NT2/D1 (cell line): ENCODE results near the gene RIPK1.
"Not testable (repeated sequence)": the region's sequence is repeated elsewhere in the genome, so short reads cannot be mapped to it uniquely, and the experiment has no call there.

Source experiments
- DNase-seq: peaks from one replicate; pipeline ENCODE4 v3.0.0-alpha.2; 2011; ENCODE audit warnings: low read depth, low spot score
- H3K27me3 ChIP-seq: 2 replicates; pipeline ENCODE4 v1.6.0; 2011; ENCODE audit warnings: mild to moderate bottlenecking; ENCODE audit not compliant: insufficient read length, insufficient read depth
- H3K36me3 ChIP-seq: 2 replicates; pipeline ENCODE4 v1.6.1; 2011; ENCODE audit warnings: mild to moderate bottlenecking, low read length, mixed read lengths; ENCODE audit not compliant: insufficient read depth, insufficient read length
- H3K4me1 ChIP-seq: 2 replicates; pipeline ENCODE4 v1.5.1; 2011; ENCODE audit not compliant: insufficient read depth, insufficient read length
- H3K4me3 ChIP-seq: 2 replicates; pipeline ENCODE4 v1.5.1; 2011; ENCODE audit warnings: low read depth; ENCODE audit not compliant: insufficient read length
- H3K9ac ChIP-seq: 2 replicates; pipeline ENCODE4 v1.6.0; 2011; ENCODE audit warnings: low read depth; ENCODE audit not compliant: insufficient read length
- H3K9me3 ChIP-seq: 2 replicates; pipeline ENCODE4 v1.5.1; 2011; ENCODE audit warnings: mild to moderate bottlenecking, low read length; ENCODE audit not compliant: insufficient read depth
- SUZ12 ChIP-seq: IDR thresholded peaks from 2 replicates; pipeline ENCODE4 v1.6.1; 2011; ENCODE audit not compliant: insufficient read length, insufficient read depth; ENCODE audit errors: extremely low read depth
- YY1 ChIP-seq: IDR thresholded peaks from 2 replicates; pipeline ENCODE4 v1.6.1; 2011; ENCODE audit not compliant: insufficient read length, insufficient read depth
- ZNF274 ChIP-seq: IDR thresholded peaks from 2 replicates; pipeline ENCODE4 v1.6.1; 2011; ENCODE audit warnings: mild to moderate bottlenecking, low read depth, low read length

RIPK1 gene

DNA sequence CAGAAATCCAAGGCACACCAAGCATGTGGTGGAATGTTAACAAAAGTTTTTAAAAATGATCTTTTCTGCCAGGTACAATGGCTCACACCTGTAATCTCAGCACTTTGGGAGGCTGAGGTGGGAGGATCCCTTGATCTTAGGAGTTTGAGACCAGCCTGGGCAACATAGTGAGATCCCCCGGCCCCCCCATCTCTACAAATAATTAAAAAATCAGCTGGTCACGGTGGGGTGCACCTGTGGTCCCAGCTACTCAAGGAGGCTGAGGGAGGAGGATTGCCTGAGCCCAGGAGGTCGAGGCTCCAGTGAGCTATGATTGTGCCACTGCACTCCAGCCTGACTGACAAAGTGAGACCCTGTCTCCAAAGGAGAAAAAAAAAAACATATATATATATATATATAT is 8.0 kb downstream of the RIPK1 start:
- Histone ChIP-seq H3K4me3 (no peak overlapping the region), H3K27me3 (no peaks in the 10 kb centered on the region), H3K4me1 (peaks cover 10% of the 10 kb centered on the region), H3K36me3 (peaks cover 55% of the 10 kb centered on the region), H3K9me3 (no peaks in the 10 kb centered on the region), H3K9ac (no peak overlapping the region)
- no peak for TF ChIP-seq ZNF274
- no peak for TF ChIP-seq YY1
- TF ChIP-seq SUZ12 = no peak
- no peak for DNase-seq

DNA sequence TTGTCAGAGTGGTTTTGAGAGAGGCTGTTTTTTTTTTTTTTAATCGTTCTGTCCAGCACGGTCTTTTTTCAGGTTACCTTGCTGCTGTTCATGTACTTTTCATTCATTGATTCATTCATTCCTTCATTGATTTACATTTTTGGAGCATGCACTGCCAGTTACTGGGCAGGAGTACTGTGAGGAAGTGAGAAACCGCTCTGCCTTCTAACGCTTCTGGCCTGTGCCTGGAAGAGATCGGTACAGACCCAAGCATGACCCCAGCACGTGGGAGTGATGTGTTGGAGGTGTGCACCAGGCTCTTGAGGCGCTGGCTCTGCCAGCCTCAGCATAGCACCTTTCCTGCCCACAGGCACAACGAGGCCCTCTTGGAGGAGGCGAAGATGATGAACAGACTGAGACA is 9.1 kb downstream of the RIPK1 start:
- Histone ChIP-seq H3K4me1 (peaks cover 10% of the 10 kb centered on the region), H3K4me3 (no peak overlapping the region), H3K9ac (no peak overlapping the region), H3K9me3 (no peaks in the 10 kb centered on the region), H3K27me3 (no peaks in the 10 kb centered on the region), H3K36me3 (peaks cover 59% of the 10 kb centered on the region)
- TF ChIP-seq ZNF274 (no peak), SUZ12 (no peak), YY1 (no peak)
- no peak for DNase-seq

DNA sequence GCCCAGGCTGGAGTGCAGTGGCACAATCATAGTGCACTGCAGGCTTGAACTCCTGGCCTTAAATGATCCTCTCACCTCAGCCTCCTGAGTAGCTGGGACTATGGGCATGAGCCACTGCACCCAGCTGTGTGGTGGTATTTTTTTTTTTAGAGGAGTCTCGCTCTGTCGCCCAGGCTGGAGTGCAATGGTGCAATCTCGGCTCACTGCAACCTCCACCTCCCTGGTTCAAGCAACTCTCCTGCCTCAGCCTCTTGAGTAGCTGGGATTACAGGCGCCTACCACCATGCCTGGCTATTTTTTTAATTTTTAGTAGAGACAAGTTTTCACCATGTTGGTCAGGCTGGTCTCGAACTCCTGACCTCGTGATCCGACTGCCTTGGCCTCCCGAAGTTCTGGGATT is 10.7 kb downstream of the RIPK1 start:
- peaks cover 61% of the 10 kb centered on the region for H3K36me3 ChIP-seq
- not testable (repeated sequence) for H3K9me3 ChIP-seq, H3K4me1 ChIP-seq

DNA sequence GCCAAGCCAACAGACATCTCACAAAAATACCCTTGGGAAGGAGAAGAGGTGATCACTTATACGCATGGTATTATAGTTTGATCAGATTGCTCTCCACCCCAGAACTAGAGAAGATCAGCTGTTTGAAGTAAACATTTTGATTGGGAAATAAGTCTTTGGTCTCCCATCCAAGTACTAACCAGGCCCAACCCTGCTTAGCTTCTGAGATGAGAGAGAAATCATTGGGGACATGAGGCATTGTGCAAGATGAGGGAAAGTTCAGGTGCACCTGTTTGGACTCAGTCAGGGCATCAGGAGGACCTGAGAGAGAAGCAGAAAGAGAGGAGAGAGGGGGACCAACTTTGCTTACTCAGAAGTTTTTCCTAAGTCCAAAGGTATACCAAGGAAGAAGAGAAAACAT is 11.4 kb downstream of the RIPK1 start:
- no peak overlapping the region for H3K4me3 ChIP-seq
- peaks cover 4% of the 10 kb centered on the region for H3K4me1 ChIP-seq
- DNase-seq = no peak
- H3K9ac ChIP-seq = no peak overlapping the region
- no peaks in the 10 kb centered on the region for H3K9me3 ChIP-seq
- H3K36me3 ChIP-seq = peaks cover 64% of the 10 kb centered on the region
- TF ChIP-seq YY1 = no peak
- no peak for TF ChIP-seq SUZ12
- no peak for TF ChIP-seq ZNF274
- H3K27me3 ChIP-seq = no peaks in the 10 kb centered on the region

More for the DNA sequence above, 10.7 kb downstream of the RIPK1 start:
- not testable (repeated sequence) for H3K27me3 ChIP-seq, H3K9ac ChIP-seq, DNase-seq, H3K4me3 ChIP-seq

DNA sequence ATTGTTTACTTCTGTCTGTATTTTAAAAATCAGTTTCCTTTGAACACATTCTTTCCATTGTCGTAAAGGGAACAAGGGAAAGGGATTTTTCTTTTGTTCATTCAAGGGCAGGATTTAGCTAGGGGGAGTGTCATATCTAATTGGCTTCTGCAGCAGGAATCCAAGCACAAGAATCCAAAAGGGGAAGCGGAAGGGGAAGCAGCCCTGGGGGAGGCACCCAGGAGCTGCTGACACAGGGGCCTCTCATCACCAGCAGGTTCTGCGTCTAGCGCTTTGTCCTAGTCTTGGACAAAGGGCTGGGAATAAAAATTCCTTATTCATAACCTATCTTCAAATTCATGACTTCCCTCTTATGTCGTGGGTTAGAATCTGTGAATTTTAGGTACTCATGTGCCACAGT is 13.7 kb downstream of the RIPK1 start:
- Histone ChIP-seq H3K9ac (no peak overlapping the region), H3K4me1 (peaks cover 4% of the 10 kb centered on the region), H3K36me3 (peaks cover 81% of the 10 kb centered on the region), H3K4me3 (no peak overlapping the region), H3K27me3 (no peaks in the 10 kb centered on the region), H3K9me3 (no peaks in the 10 kb centered on the region)
- DNase-seq = no peak
- TF ChIP-seq YY1 (no peak), SUZ12 (no peak), ZNF274 (no peak)

DNA sequence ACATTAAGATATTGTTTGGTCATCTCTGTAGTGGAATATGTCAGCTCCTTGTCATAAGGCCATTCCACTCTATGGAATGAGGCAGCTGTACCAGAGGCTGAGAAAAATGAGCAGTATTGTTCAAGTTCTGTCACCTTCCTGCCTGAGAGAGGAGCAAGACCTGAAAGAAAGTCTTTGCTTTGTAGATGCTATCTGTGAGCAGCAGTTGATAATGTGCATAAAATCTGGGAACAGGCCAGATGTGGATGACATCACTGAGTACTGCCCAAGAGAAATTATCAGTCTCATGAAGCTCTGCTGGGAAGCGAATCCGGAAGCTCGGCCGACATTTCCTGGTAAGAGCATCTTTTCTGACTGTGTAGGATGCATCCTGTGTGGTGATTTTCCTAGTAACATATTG is 16.8 kb downstream of the RIPK1 start:
- H3K9ac ChIP-seq = no peak overlapping the region
- no peak for DNase-seq
- peaks cover 78% of the 10 kb centered on the region for H3K36me3 ChIP-seq
- H3K4me3 ChIP-seq = no peak overlapping the region
- TF ChIP-seq ZNF274 (no peak), YY1 (no peak), SUZ12 (no peak)
- no peaks in the 10 kb centered on the region for H3K27me3 ChIP-seq
- peaks cover 14% of the 10 kb centered on the region; the same call in 1 of the 2 replicates for H3K9me3 ChIP-seq
- H3K4me1 ChIP-seq = peaks cover 3% of the 10 kb centered on the region

DNA sequence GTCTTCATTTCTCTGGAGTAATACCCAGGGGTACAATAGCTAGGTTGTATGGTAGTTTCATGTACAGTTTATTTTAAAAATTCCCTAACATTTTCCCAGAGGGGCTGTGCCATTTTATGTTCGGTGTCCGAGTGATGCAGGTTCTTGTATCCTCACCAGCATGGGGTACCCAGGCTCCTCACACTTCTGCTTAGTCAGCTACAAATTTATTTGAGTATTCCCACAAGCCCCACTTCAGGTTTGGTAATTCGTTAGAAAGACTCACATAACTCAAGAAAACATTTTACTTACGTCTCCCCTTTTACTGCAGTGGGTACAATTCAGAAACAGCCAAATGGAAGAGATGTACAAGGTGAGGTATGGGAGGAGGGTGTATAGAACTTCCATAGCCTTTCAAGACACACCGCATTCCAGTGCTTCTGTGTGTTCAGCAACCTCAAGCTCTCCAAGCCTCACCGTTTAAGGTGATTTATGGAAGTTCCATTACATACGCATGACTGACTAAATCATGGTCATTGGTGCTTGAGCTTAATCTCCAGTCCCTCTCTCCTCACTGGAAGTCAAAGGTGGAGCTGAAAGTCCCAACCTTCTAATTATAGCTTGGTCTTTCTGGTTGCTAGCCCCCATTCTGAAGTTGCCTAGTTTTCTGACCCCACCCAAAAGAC is 18.1 kb downstream of the RIPK1 start:
- Histone ChIP-seq H3K9ac (no peak overlapping the region), H3K9me3 (peaks cover 21% of the 10 kb centered on the region; the same call in 1 of the 2 replicates), H3K27me3 (no peaks in the 10 kb centered on the region), H3K36me3 (peaks cover 66% of the 10 kb centered on the region), H3K4me1 (peaks cover 3% of the 10 kb centered on the region), H3K4me3 (no peak overlapping the region)
- DNase-seq = no peak
- no peak for TF ChIP-seq ZNF274
- no peak for TF ChIP-seq YY1
- TF ChIP-seq SUZ12 = no peak

DNA sequence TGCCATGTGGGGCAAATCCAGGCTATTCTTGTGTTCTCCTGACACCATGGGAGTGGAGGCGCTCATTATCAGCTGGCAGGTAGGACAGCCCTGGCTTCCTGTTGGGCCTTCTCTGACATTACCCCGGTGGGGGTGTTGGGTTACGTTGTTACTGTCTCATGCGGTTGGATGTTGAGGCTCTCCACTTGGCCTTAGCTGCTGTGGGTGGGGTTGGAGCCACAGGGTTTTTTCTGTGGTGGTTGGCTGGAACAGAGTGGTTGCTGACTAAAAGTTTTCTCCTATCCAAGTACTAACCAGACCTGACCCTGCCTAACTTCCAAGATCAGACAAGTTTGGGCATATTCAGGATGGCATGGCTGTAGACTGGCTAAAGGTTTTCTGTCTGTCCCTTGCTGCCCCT is 20.2 kb downstream of the RIPK1 start:
- Histone ChIP-seq H3K27me3 (no peaks in the 10 kb centered on the region), H3K36me3 (peaks cover 49% of the 10 kb centered on the region), H3K4me1 (peaks cover 3% of the 10 kb centered on the region), H3K4me3 (no peak overlapping the region), H3K9me3 (peaks cover 21% of the 10 kb centered on the region; the same call in 1 of the 2 replicates), H3K9ac (no peak overlapping the region)
- TF ChIP-seq ZNF274 = no peak
- TF ChIP-seq YY1 = no peak
- TF ChIP-seq SUZ12 = no peak
- no peak for DNase-seq
